Esophagus muscularis mucosa (tissue), 3 donors: Measurements from ENCODE around the gene USP48.

Source experiments
- CTCF ChIP-seq, 3 experiments: fragments of 200-600 bp in 2 of 3; fragments of 450-650 bp in 1 of 3; sonication (generic) in 2 of 3; IDR thresholded peaks; one replicate each; pipeline ENCODE4 v1.5.1; 2017 to 2019; ENCODE audit warnings: antibody characterized with exemption in 3 of 3, mild to moderate bottlenecking in 2 of 3, moderate library complexity in 1 of 3
- POLR2A ChIP-seq: fragments of 450-650 bp; IDR thresholded peaks from one replicate; pipeline ENCODE4 v1.6.1; 2017; ENCODE audit warnings: antibody characterized with exemption, moderate library complexity, mild to moderate bottlenecking, low read depth

- TF ChIP-seq CTCF (IDR thresholded peaks at IDR 0.05) (no peak), POLR2A (no peak)
Measured at GRCh38 chr1:21820597-21821232, 37.8 kb upstream of the USP48 start.
